Activated naive CD4-positive, alpha-beta T cell treated with anti-CD3 and anti-CD28 coated beads, Interleukin-2, amount 10 ng/mL, durations not matched to agents 7 days and 5 days (primary cell): ENCODE data around the gene RBM20.
A peak's percentile ranks its signal among the peaks of the same experiment; 100 is the strongest.

Experiments used
- CTCF ChIA-PET: fragments of 350-600 bp; sonication (Branson Sonifier 250); formaldehyde crosslinking; loops from one replicate; lab custom pipeline; 2021; ENCODE audit warnings: antibody characterized with exemption; lab: Charles Lee
- DNase-seq: peaks from one replicate; pipeline ENCODE4 v3.0.0-alpha.2; 2020
- H3K27ac Mint-ChIP-seq: one replicate; pipeline ENCODE4 v1.8.0; 2021; ENCODE audit warnings: mild to moderate bottlenecking, moderate library complexity, mixed read lengths
- H3K27me3 Mint-ChIP-seq: one replicate; pipeline ENCODE4 v1.8.0; 2021; ENCODE audit warnings: mild to moderate bottlenecking, mixed read lengths
- H3K36me3 Mint-ChIP-seq: one replicate; pipeline ENCODE4 v1.8.0; 2021; ENCODE audit warnings: mixed read lengths
- H3K4me1 Mint-ChIP-seq: one replicate; pipeline ENCODE4 v1.8.0; 2021; ENCODE audit warnings: mixed read lengths
- H3K4me3 Mint-ChIP-seq: one replicate; pipeline ENCODE4 v1.8.0; 2021; ENCODE audit warnings: mild to moderate bottlenecking, moderate library complexity, mixed read lengths
- H3K9me3 Mint-ChIP-seq: one replicate; pipeline ENCODE4 v1.8.0; 2021; ENCODE audit warnings: mixed read lengths

Gene RBM20

GRCh38 chr10:110803239-110803749, 159.2 kb downstream of the RBM20 start:
- no peaks in the 10 kb centered on the region for H3K9me3 Mint-ChIP-seq
- CTCF ChIA-PET, result interaction anchor here (0.6 to 3.3 kb wide), 30 partner anchors 9 to 192 kb away, joined by 3 to 47 read pairs (median 4); partner anchors contain the start of genes BBIP1 and PDCD4
- peaks cover 42% of the 10 kb centered on the region for H3K4me1 Mint-ChIP-seq
- no peak for DNase-seq
- peaks cover 9% of the 10 kb centered on the region for H3K27me3 Mint-ChIP-seq
- H3K27ac Mint-ChIP-seq, result peak overlapping the region; percentile 88
- peaks cover 2% of the 10 kb centered on the region for H3K36me3 Mint-ChIP-seq
- no peak overlapping the region for H3K4me3 Mint-ChIP-seq

- no peak overlapping the region for H3K4me3 Mint-ChIP-seq
- H3K4me1 Mint-ChIP-seq, result peaks cover 39% of the 10 kb centered on the region
- peaks cover 2% of the 10 kb centered on the region for H3K36me3 Mint-ChIP-seq
- H3K9me3 Mint-ChIP-seq, result no peaks in the 10 kb centered on the region
- peak overlapping the region; percentile 80 for H3K27ac Mint-ChIP-seq
- H3K27me3 Mint-ChIP-seq, result peaks cover 9% of the 10 kb centered on the region
- CTCF ChIA-PET, result interaction anchor here (0.6 to 3.3 kb wide), 25 partner anchors 10 to 115 kb away, joined by 3 to 47 read pairs (median 5); partner anchors contain the start of gene BBIP1
- DNase-seq, result peak; percentile 44
Observed at GRCh38 chr10:110803830-110804338, 159.7 kb downstream of the RBM20 start.

GRCh38 chr10:110804376-110804775, 160.2 kb downstream of the RBM20 start:
- no peak for DNase-seq
- H3K4me3 Mint-ChIP-seq, result no peak overlapping the region
- H3K27me3 Mint-ChIP-seq, result peaks cover 9% of the 10 kb centered on the region
- H3K4me1 Mint-ChIP-seq, result peaks cover 37% of the 10 kb centered on the region
- CTCF ChIA-PET, result interaction anchor here (0.6 to 3.3 kb wide), 22 partner anchors 10 to 114 kb away, joined by 3 to 47 read pairs (median 5); partner anchors contain the start of gene BBIP1
- peak overlapping the region; percentile 80 for H3K27ac Mint-ChIP-seq
- peaks cover 2% of the 10 kb centered on the region for H3K36me3 Mint-ChIP-seq
- H3K9me3 Mint-ChIP-seq, result no peaks in the 10 kb centered on the region

GRCh38 chr10:110805292-110805691, 161.2 kb downstream of the RBM20 start:
- H3K36me3 Mint-ChIP-seq, result peaks cover 2% of the 10 kb centered on the region
- CTCF ChIA-PET, result interaction anchor here (3.3 kb wide), 1 partner anchor 88 kb away, joined by 47 read pairs; no protein-coding TSS in a partner anchor
- no peak overlapping the region for H3K4me3 Mint-ChIP-seq
- H3K27ac Mint-ChIP-seq, result no peak overlapping the region
- no peaks in the 10 kb centered on the region for H3K9me3 Mint-ChIP-seq
- peaks cover 12% of the 10 kb centered on the region for H3K27me3 Mint-ChIP-seq
- DNase-seq, result no peak
- peaks cover 37% of the 10 kb centered on the region for H3K4me1 Mint-ChIP-seq

- Mint-ChIP-seq H3K9me3 (no peaks in the 10 kb centered on the region), H3K36me3 (peaks cover 2% of the 10 kb centered on the region), H3K27me3 (peaks cover 14% of the 10 kb centered on the region), H3K4me1 (peaks cover 37% of the 10 kb centered on the region), H3K4me3 (no peak overlapping the region), H3K27ac (no peak overlapping the region)
- CTCF ChIA-PET, result no interaction called here
- DNase-seq, result no peak
Observed at GRCh38 chr10:110806335-110806734, 162.2 kb downstream of the RBM20 start.

- Mint-ChIP-seq H3K27ac (no peak overlapping the region), H3K4me3 (no peak overlapping the region), H3K27me3 (peaks cover 14% of the 10 kb centered on the region), H3K36me3 (no peaks in the 10 kb centered on the region), H3K4me1 (peaks cover 23% of the 10 kb centered on the region), H3K9me3 (no peaks in the 10 kb centered on the region)
- no peak for DNase-seq
- CTCF ChIA-PET, result no interaction called here
Observed at GRCh38 chr10:110808123-110808522, 164.0 kb downstream of the RBM20 start.

- Mint-ChIP-seq H3K27me3 (peaks cover 14% of the 10 kb centered on the region), H3K36me3 (no peaks in the 10 kb centered on the region), H3K4me1 (peaks cover 18% of the 10 kb centered on the region), H3K9me3 (no peaks in the 10 kb centered on the region), H3K27ac (no peak overlapping the region), H3K4me3 (no peak overlapping the region)
- CTCF ChIA-PET, result interaction anchor here (1.0 kb wide), 1 partner anchor 68 kb away, joined by 3 read pairs; no protein-coding TSS in a partner anchor
- DNase-seq, result no peak
Observed at GRCh38 chr10:110808615-110809014, 164.5 kb downstream of the RBM20 start.

GRCh38 chr10:110810625-110811024, 166.5 kb downstream of the RBM20 start:
- Mint-ChIP-seq H3K9me3 (no peaks in the 10 kb centered on the region), H3K36me3 (no peaks in the 10 kb centered on the region), H3K4me3 (no peak overlapping the region), H3K27me3 (peaks cover 14% of the 10 kb centered on the region), H3K4me1 (peaks cover 3% of the 10 kb centered on the region), H3K27ac (no peak overlapping the region)
- DNase-seq, result no peak
- CTCF ChIA-PET, result interaction anchor here (0.7 to 1.3 kb wide), 2 partner anchors 24 to 99 kb away, joined by 3 read pairs; no protein-coding TSS in a partner anchor

- peaks cover 14% of the 10 kb centered on the region for H3K27me3 Mint-ChIP-seq
- no peaks in the 10 kb centered on the region for H3K9me3 Mint-ChIP-seq
- CTCF ChIA-PET, result no interaction called here
- H3K4me1 Mint-ChIP-seq, result peaks cover 6% of the 10 kb centered on the region
- H3K4me3 Mint-ChIP-seq, result no peak overlapping the region
- DNase-seq, result no peak
- no peak overlapping the region for H3K27ac Mint-ChIP-seq
- no peaks in the 10 kb centered on the region for H3K36me3 Mint-ChIP-seq
Observed at GRCh38 chr10:110811791-110812581, 167.8 kb downstream of the RBM20 start.

GRCh38 chr10:110812583-110812982, 168.4 kb downstream of the RBM20 start:
- Mint-ChIP-seq H3K4me3 (no peak overlapping the region), H3K27me3 (peaks cover 11% of the 10 kb centered on the region), H3K36me3 (no peaks in the 10 kb centered on the region), H3K9me3 (no peaks in the 10 kb centered on the region), H3K4me1 (peaks cover 10% of the 10 kb centered on the region), H3K27ac (no peak overlapping the region)
- CTCF ChIA-PET, result no interaction called here
- DNase-seq, result no peak

- CTCF ChIA-PET, result no interaction called here
- no peaks in the 10 kb centered on the region for H3K9me3 Mint-ChIP-seq
- peaks cover 12% of the 10 kb centered on the region for H3K4me1 Mint-ChIP-seq
- peaks cover 10% of the 10 kb centered on the region for H3K27me3 Mint-ChIP-seq
- no peak overlapping the region for H3K4me3 Mint-ChIP-seq
- no peak overlapping the region for H3K27ac Mint-ChIP-seq
- H3K36me3 Mint-ChIP-seq, result no peaks in the 10 kb centered on the region
- DNase-seq, result no peak
Observed at GRCh38 chr10:110813743-110814472, 169.8 kb downstream of the RBM20 start.

GRCh38 chr10:110815354-110816004, 171.3 kb downstream of the RBM20 start:
- Mint-ChIP-seq H3K4me1 (peaks cover 12% of the 10 kb centered on the region), H3K27ac (no peak overlapping the region), H3K9me3 (no peaks in the 10 kb centered on the region), H3K27me3 (peaks cover under 1% of the 10 kb centered on the region), H3K4me3 (no peak overlapping the region), H3K36me3 (no peaks in the 10 kb centered on the region)
- CTCF ChIA-PET, result no interaction called here
- DNase-seq, result no peak

GRCh38 chr10:110817614-110818013, 173.5 kb downstream of the RBM20 start:
- CTCF ChIA-PET, result no interaction called here
- no peak overlapping the region for H3K4me3 Mint-ChIP-seq
- H3K27ac Mint-ChIP-seq, result no peak overlapping the region

More at GRCh38 chr10:110817614-110818013, 173.5 kb downstream of the RBM20 start:
- Mint-ChIP-seq H3K9me3 (no peaks in the 10 kb centered on the region), H3K27me3 (no peaks in the 10 kb centered on the region), H3K36me3 (no peaks in the 10 kb centered on the region), H3K4me1 (peaks cover 20% of the 10 kb centered on the region)
- no peak for DNase-seq
